Astrocyte of the spinal cord (primary cell): ENCODE measurements around the gene RALGPS2.

Source experiments
- DNase-seq: peaks from one replicate; pipeline ENCODE4 v3.0.0; 2011; ENCODE audit warnings: low read depth, low spot score
- H3K4me3 ChIP-seq: 2 replicates; pipeline ENCODE4 v1.5.1; 2011; ENCODE audit warnings: low read depth, mild to moderate bottlenecking, low read length, moderate library complexity
- in situ Hi-C: cut with HindIII; loops from 2 replicates; pipeline ENCODE4 v1.10.0; 2017; ENCODE audit warnings: low sequenced_read_pairs
- TF ChIP-seq, protein P1 (sequence below): IDR thresholded peaks from 2 replicates; pipeline ENCODE4 v1.5.1; 2012; ENCODE audit warnings: low read depth, mild to moderate bottlenecking, low read length, inconsistent platforms

The RALGPS2 gene

DNA sequence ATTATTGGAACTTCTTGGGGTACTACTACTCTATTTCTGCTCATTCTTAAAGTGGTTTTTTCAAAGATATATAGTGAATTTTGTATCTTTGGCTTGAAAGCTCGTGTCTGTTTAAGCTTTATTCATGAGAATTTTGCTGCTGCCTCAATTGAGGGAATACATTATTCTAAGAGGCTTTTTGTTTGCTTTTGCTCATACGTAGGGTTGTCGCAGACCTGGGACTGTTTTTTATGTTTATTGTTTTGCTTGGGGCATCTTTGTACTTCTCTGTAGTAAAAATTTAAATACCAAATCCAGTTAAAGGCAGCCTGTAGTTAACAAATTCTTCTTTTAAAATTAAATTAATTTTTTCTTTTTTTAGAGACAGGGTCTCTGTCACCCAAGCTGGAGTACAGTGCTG, 83.5 kb downstream of the RALGPS2 start:
- no peak overlapping the region for H3K4me3 ChIP-seq
- in situ Hi-C loops = no loop called here
- TF ChIP-seq, protein P1, sequence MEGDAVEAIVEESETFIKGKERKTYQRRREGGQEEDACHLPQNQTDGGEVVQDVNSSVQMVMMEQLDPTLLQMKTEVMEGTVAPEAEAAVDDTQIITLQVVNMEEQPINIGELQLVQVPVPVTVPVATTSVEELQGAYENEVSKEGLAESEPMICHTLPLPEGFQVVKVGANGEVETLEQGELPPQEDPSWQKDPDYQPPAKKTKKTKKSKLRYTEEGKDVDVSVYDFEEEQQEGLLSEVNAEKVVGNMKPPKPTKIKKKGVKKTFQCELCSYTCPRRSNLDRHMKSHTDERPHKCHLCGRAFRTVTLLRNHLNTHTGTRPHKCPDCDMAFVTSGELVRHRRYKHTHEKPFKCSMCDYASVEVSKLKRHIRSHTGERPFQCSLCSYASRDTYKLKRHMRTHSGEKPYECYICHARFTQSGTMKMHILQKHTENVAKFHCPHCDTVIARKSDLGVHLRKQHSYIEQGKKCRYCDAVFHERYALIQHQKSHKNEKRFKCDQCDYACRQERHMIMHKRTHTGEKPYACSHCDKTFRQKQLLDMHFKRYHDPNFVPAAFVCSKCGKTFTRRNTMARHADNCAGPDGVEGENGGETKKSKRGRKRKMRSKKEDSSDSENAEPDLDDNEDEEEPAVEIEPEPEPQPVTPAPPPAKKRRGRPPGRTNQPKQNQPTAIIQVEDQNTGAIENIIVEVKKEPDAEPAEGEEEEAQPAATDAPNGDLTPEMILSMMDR = no peak
- DNase-seq = no peak

DNA sequence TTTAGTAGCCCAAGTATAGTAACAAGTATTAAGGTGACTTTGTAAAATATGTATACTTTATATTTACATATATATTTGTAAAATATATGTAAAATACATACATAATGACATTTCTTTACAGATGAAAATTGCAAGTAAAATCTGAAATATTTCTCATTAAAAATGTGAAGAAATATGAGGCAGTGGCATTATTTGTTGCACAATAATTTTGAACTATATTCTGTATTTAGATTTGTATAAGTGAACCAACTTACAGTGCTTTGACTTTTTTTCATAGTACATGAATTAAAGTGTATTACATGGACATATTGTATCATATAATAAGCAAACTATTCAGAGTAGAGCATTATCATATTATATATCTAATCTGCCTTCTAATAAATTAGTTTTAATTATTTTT, 85.5 kb downstream of the RALGPS2 start:
- in situ Hi-C loops = no loop called here
- TF ChIP-seq, protein P1 = no peak

DNA sequence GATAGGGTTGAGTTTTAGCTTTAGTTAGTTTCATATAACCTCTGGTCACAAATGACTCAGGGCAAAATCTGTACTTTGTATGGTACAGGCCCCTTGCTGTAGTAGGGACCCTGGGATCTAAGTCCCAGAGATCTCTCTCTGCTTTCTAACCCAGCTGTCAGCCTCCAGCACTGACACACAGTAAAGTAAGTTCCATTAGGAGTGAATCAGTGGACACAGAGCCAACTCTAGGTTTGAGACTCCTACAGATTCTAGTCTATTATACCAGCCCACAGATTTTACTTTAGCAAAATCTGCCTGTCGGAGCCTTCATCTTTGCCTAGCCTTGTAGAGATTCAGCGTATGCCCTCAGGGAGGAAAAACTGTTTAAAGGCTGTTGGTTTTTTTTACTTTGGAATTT, 93.4 kb downstream of the RALGPS2 start:
- TF ChIP-seq, protein P1 = no peak
- in situ Hi-C loops = no loop called here

More for the DNA sequence above, 85.5 kb downstream of the RALGPS2 start:
- H3K4me3 ChIP-seq = no peak overlapping the region
- DNase-seq = no peak

DNA sequence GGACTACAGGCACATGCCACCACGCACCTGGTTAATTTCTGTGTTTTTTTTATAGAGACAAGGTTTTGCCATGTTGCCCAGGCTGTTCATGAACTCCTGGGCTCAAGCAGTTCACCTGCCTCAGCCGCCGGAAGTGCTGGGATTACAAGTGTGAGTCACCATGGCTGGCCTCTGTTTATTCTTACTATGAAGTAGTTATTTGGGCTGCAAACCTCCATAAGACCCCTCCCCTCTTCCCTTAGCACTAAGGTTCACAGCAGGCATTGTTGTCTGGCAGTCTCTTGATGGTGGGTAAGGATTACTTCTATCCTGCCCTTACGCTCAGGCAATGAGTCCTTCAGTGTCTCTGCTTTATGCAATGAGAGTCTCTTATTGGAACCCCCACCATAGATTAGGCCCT, 94.1 kb downstream of the RALGPS2 start:
- in situ Hi-C loops = no loop called here

More for the DNA sequence above, 93.4 kb downstream of the RALGPS2 start:
- H3K4me3 ChIP-seq = no peak overlapping the region
- peak; percentile 30 for DNase-seq

DNA sequence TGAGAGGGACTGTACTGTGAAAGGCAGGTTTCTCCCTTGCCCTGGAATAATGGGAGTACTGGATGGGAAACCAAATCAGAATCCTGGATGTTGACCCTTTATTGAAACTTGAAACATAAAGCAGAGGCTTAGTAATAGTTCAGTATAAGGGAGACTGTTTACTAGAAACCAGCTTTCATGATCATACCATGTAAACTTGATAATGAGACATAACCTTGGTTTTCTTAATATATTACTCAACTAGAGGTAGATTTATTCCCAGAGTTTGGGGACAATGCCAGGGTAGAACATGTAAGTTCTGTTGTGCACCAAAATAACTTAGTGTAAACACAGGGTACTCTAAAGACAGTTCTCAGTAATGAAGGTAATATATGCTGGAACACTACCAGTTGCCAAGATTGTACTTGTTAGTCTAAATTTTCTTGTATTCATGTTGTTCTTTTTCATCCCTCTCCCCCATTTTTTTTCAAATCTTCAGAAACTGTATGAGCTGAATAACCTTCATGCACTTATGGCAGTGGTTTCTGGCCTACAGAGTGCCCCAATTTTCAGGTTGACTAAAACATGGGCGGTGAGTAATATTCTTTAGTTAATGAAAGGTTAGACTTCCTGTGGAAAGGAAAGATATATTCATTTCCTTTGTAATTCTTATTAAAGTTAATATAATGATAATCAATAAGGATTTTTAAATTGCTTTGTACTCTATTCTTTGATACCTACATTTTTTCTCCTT, 96.3 kb downstream of the RALGPS2 start:
- in situ Hi-C loops = no loop called here
- TF ChIP-seq, protein P1 = no peak
- DNase-seq = no peak
- no peak overlapping the region for H3K4me3 ChIP-seq

More for the DNA sequence above, 94.1 kb downstream of the RALGPS2 start:
- TF ChIP-seq, protein P1 = no peak
- H3K4me3 ChIP-seq = no peak overlapping the region
- DNase-seq = no peak

DNA sequence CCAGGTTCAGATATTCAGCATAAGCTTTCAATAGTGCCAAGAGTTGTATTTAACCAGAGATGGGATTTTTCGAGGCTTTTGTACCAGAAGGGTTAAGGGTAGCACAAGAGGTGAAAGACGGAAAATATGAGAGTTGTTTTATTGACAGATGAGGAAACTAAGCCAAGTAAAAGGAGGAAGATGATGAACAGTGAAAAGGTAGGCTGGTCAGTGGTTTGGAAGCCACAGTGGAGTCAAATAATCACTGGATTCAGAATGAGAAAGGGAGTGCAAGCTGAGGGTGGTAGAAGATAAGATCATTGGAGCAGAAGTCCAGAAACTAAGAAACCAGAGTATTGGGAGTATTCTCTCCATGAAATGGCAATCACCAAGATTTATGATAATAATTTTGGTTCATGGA, 100.1 kb downstream of the RALGPS2 start:
- in situ Hi-C loops = no loop called here
- TF ChIP-seq, protein P1 = no peak
- DNase-seq = no peak
- no peak overlapping the region for H3K4me3 ChIP-seq
